Central memory CD8-positive, alpha-beta T cell (primary cell): ENCODE results near the gene QSOX2.

Source experiments
- ATAC-seq: fragments of 150-1000 bp; cut with Tn5 transposase; replicated peaks from 2 replicates; pipeline ENCODE4 v1.10.0; 2022; ENCODE audit warnings: mild to moderate bottlenecking, moderate FRiP score, moderate number of reproducible peaks; ENCODE audit not compliant: poor library complexity, severe bottlenecking; ENCODE audit errors: extremely low read depth
- DNase-seq, 2 donors: peaks; one replicate each; pipeline ENCODE4 v3.0.0; 2021; ENCODE audit warnings: low spot score in 2 of 2
- H3K27ac Mint-ChIP-seq: one replicate; pipeline ENCODE4 v1.8.0; 2022; ENCODE audit warnings: low read depth, mild to moderate bottlenecking, moderate library complexity, mixed read lengths
- H3K27me3 Mint-ChIP-seq: one replicate; pipeline ENCODE4 v1.8.0; 2022; ENCODE audit warnings: mixed read lengths
- H3K36me3 Mint-ChIP-seq: one replicate; pipeline ENCODE4 v1.8.0; 2022; ENCODE audit warnings: mild to moderate bottlenecking, moderate library complexity, mixed read lengths; ENCODE audit not compliant: insufficient read depth
- H3K4me1 Mint-ChIP-seq: one replicate; pipeline ENCODE4 v1.8.0; 2022; ENCODE audit warnings: mixed read lengths
- H3K4me3 Mint-ChIP-seq: one replicate; pipeline ENCODE4 v1.8.0; 2022; ENCODE audit warnings: mild to moderate bottlenecking, moderate library complexity, mixed read lengths
- H3K9me3 Mint-ChIP-seq: one replicate; pipeline ENCODE4 v1.8.0; 2022; ENCODE audit warnings: mixed read lengths

QSOX2 gene

DNA sequence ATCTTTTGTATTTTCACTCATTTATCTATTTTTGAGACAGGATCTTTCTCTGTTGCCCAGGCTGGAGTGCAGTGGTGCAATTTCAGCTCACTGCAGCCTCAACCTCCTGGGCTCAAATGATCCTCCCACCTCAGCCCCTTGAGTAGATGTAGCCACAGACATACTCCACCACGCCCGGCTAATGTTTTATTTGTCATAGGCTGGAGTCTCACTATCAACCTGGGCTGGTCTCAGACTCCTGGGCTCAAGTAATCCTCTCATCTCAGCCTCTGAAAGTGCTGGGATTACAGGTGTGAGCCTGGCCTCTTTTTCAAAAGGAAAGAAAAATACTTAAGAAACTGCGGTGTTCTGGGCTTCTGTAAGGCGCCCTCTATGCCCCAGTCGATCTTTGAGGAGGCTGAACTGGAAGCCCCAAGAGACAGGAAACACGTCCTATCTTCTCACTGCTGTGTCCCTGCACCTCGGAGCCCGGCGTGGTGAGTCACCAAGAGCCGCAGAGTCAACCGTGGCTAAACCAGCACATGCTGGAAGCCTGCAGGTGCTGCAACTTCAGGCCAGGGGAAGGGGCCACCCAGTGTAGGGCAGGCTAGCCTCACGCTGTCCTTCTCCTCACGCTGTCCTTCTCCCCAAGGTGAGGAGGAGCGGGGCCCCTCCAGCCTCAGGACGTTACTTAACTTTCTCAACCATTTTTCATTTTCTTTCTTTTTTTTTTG, 25.4 kb downstream of the QSOX2 start:
- H3K27ac Mint-ChIP-seq, result no peak overlapping the region
- H3K4me3 Mint-ChIP-seq, result no peak overlapping the region
- DNase-seq, result no peak
- peaks cover 9% of the 10 kb centered on the region for H3K4me1 Mint-ChIP-seq
- peaks cover 11% of the 10 kb centered on the region for H3K36me3 Mint-ChIP-seq
- no peaks in the 10 kb centered on the region for H3K9me3 Mint-ChIP-seq
- no peaks in the 10 kb centered on the region for H3K27me3 Mint-ChIP-seq
- ATAC-seq, result peak; percentile 36

DNA sequence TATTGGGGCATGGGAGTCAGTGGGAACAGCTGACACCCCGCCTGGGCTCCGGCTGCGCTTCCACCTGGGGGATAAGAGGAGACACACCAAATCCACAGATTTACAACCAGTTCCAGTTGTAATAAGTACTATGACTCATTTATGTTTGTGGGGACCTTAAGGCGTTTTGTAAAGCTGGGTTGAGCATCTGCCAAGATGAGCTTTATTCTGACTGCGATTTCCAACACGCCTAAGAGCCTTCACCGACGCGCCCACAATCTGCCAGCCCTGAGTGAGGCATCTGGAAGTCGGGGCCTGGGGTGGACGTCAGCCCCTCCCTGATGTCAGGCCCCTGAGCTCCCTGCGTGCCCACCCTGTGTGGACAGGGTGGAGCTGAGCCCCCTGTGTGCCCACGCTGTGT, 26.3 kb downstream of the QSOX2 start:
- Mint-ChIP-seq H3K4me1 (peaks cover 6% of the 10 kb centered on the region), H3K9me3 (no peaks in the 10 kb centered on the region), H3K4me3 (no peak overlapping the region), H3K36me3 (peaks cover 12% of the 10 kb centered on the region), H3K27me3 (no peaks in the 10 kb centered on the region), H3K27ac (no peak overlapping the region)
- DNase-seq (no peak), ATAC-seq (no peak)

DNA sequence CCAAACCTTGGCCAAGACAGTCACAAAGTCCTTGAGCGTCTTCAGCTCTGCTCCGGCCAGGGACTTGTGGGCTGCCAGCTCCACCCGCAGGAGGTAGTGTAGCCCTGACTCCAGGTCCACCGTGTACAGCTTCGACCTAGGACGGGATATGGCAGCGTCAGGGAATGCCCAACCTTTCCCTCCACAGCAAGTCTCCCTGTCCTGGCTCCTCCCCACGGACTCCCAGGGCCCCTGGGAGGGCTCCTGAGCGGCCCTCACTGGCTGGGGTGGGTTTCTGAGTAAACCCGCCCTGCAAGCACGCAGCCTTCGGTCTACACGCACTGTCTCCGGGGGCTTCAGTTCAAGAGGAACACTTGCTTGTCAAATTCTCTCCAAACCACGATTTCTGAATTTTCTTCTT, 26.9 kb downstream of the QSOX2 start:
- DNase-seq (no peak), ATAC-seq (no peak)
- H3K27ac Mint-ChIP-seq, result no peak overlapping the region
- H3K36me3 Mint-ChIP-seq, result peaks cover 12% of the 10 kb centered on the region
- H3K4me3 Mint-ChIP-seq, result no peak overlapping the region
- H3K9me3 Mint-ChIP-seq, result no peaks in the 10 kb centered on the region
- H3K4me1 Mint-ChIP-seq, result peaks cover 6% of the 10 kb centered on the region
- H3K27me3 Mint-ChIP-seq, result no peaks in the 10 kb centered on the region

DNA sequence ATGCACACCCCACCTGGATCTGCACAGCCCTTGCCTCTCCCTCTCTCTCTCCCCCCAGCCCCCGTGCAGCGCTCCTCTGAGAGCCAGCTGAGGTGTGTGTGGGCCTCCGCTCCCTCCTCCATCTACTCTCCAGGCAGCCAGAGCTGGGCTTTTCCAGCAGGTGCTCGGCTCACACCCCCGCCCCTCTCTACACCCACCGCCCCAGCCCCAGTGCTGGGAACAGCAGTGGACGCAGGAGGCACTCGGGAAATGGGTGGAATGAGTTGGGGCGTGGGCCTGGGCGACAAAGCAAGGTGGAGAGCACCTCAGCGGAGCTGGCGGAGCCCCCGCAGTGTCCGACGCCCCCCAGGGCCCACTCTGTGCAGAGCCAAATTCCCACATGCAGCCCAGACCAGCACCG, 27.3 kb downstream of the QSOX2 start:
- DNase-seq, result no peak
- peaks cover 12% of the 10 kb centered on the region for H3K36me3 Mint-ChIP-seq

DNA sequence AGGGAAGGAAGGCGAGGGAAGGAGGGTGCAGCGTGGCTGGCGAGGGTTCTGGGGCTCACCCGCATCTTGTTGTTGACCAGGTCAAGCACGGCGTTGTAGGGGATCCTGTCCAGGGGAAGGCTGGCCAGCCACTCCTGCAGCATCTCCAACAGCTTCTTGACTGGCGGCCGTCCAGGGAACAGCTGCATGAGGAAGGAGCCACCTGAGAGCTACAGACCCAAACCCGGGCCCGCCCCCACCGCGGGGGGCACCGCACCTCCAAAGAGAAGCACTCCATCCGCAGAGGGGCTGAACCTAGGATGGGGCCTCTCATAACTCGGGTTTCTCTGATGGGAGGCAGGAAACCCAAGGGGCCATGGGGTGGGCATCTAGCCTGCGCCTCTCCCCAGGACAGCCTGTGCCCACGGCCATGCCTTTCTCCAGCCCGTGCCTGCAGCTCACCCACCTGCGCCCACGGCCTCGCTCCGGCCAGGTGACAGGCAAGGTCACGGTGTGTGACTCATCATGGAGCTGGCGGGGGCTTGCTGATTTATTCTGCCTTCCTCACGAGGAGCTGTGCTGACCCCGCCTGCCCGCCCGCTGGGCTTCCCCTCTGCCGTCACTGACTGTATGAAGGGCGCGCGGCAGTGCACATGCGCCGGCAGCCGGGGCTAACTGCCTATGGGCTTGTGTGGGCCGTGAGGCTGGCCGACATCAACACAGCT, 28.9 kb downstream of the QSOX2 start:
- Mint-ChIP-seq H3K27ac (no peak overlapping the region), H3K27me3 (no peaks in the 10 kb centered on the region), H3K4me1 (peaks cover 6% of the 10 kb centered on the region), H3K36me3 (peaks cover 14% of the 10 kb centered on the region), H3K4me3 (no peak overlapping the region), H3K9me3 (no peaks in the 10 kb centered on the region)
- ATAC-seq (no peak), DNase-seq (no peak)

More for the DNA sequence above, 27.3 kb downstream of the QSOX2 start:
- Mint-ChIP-seq H3K4me3 (no peak overlapping the region), H3K27ac (no peak overlapping the region), H3K9me3 (no peaks in the 10 kb centered on the region), H3K4me1 (peaks cover 6% of the 10 kb centered on the region), H3K27me3 (no peaks in the 10 kb centered on the region)
- no peak for ATAC-seq

DNA sequence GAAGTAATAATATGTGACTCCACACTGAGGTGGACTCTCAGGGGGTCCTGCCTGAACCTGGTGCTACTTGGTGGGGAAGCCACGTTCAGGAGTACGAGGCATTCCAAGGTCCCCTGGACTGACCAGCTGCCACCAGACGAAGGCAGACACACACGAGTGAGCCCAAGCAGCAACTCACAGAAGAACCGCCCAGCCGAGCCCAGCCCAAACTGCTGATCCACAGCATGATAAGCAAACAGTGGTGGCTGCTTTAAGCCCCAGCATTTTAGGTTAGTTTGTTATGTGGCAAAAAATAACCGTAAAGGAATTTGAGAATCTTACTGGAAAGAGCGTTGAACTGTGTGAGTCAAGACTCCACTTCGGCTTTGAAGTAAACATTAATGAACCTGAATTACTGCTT, 31.9 kb downstream of the QSOX2 start:
- no peak overlapping the region for H3K4me3 Mint-ChIP-seq

DNA sequence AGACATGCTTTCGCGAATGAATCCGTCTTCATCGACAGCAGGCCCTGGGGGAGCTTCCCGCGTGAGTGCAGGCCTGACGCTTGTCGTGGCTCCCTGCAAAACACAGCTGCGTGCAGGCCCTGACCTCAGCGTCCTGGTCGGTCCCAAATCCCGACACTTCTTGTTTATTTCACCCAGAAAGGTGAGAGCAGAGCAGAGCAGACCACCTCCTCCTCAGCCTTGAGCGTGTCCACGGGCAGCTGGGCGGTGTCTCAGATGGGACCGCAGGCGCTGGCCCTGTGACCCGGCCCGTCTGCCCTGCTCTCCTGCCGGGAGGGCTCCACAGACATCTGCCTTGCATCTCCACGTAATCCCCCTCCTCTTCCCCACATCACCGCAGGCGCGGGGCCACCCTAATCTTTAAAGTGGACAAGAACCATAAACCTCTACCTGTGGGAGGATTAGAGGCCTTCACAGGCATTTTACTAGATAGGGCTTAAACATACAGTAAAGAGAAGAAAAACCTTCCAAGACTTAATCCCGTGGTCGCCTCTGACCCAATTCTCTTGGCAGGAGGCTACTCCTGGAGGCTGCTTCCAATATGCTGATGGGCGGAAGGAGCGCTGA, 33.2 kb downstream of the QSOX2 start:
- ATAC-seq (no peak), DNase-seq (no peak)
- Mint-ChIP-seq H3K27ac (no peak overlapping the region), H3K4me1 (no peaks in the 10 kb centered on the region), H3K36me3 (peaks cover 10% of the 10 kb centered on the region), H3K27me3 (no peaks in the 10 kb centered on the region), H3K4me3 (no peak overlapping the region), H3K9me3 (no peaks in the 10 kb centered on the region)

More for the DNA sequence above, 31.9 kb downstream of the QSOX2 start:
- Mint-ChIP-seq H3K9me3 (no peaks in the 10 kb centered on the region), H3K4me1 (no peaks in the 10 kb centered on the region), H3K27ac (no peak overlapping the region), H3K36me3 (peaks cover 15% of the 10 kb centered on the region), H3K27me3 (no peaks in the 10 kb centered on the region)
- no peak for ATAC-seq
- DNase-seq, result no peak

DNA sequence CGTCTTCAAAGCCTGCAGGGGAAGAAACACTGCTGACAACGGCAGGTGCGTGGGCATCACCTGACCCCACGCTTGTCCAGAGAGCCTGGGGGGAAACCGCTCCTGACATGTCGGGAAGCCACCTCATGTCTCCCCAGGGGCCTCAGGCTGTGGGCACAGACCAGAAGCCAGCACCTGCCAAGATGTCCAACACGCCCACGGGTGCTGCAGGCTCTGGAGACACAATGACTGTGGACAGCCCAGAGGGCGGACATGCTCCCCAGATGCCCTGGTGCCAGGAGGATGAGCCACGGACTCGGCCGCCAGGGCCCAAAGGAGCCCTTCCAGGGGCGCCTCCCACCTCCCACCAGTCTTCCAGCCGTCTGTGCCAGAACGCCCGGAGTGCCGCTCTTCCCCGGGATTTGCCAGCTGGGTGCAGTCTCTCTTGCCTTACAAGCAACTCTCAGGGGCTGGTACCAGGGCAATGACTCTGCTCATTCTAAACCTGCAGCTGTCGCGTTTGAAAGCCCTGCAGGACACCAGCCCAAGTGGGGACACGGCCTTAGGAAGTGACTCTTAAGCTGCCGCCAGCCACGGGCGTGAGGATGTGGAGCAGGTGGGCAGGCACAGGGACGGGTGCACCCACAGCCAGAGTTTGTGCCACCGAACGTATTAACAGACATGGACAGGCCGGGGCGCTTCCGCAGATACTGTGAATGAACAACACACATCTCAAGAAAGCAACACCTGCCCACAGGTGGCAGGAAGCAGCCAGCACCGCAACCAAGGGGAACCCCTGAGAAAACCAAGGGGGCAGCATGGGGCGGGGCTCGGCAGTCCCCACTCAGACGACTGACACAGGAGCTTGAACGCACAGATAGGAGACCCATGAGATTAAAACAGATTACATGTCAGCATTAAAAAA, 33.9 kb downstream of the QSOX2 start:
- Mint-ChIP-seq H3K36me3 (peaks cover 13% of the 10 kb centered on the region), H3K4me3 (no peak overlapping the region), H3K4me1 (peaks cover 6% of the 10 kb centered on the region), H3K27me3 (no peaks in the 10 kb centered on the region), H3K9me3 (no peaks in the 10 kb centered on the region), H3K27ac (no peak overlapping the region)
- ATAC-seq (no peak), DNase-seq (no peak)

DNA sequence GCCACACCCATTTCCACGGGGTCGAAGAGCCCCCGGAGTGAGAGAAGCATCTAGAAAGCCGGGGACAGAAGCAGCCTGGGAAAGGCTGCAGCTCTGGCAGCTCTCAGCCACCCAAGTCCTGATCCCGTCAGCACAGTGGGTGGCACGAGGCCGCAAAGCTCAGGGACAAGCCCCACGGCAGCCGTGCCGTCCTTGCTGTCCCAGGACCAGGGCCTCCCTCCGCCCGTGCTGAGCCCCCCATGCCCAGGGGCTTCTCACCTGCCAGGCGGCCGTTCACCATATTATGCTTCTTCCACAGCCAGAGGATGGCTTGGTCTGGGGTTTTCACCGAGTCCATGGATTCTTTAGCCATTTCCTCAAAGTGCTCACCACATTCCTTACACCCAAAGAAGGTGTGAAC, 34.6 kb downstream of the QSOX2 start:
- ATAC-seq, result no peak

DNA sequence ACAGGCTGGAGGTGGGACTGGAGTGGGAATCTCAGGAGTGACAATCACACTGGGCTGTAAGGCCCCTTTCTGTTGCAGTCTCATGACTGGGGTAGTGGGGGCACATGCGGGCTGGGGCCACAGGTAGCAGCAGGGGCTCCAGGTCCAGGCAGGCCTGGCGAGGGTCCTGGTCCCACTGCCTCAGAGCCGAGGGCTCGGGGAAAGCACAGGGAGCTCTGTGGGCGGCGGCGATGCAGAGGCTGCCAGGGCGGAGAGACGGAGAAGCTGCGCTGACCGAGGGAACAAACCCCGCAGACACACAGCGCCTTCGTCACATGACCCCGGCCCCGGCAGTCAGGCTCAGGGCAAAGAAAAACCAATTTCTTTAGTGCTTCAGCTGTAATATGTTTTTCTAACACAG, 35.3 kb downstream of the QSOX2 start:
- H3K36me3 Mint-ChIP-seq, result peaks cover 15% of the 10 kb centered on the region
- H3K9me3 Mint-ChIP-seq, result no peaks in the 10 kb centered on the region
- H3K27ac Mint-ChIP-seq, result no peak overlapping the region
- no peaks in the 10 kb centered on the region for H3K27me3 Mint-ChIP-seq
- no peak overlapping the region for H3K4me3 Mint-ChIP-seq
- peaks cover 7% of the 10 kb centered on the region for H3K4me1 Mint-ChIP-seq
- ATAC-seq (no peak), DNase-seq (no peak)

More for the DNA sequence above, 34.6 kb downstream of the QSOX2 start:
- Mint-ChIP-seq H3K36me3 (peaks cover 15% of the 10 kb centered on the region), H3K27ac (no peak overlapping the region), H3K9me3 (no peaks in the 10 kb centered on the region), H3K27me3 (no peaks in the 10 kb centered on the region), H3K4me1 (peaks cover 7% of the 10 kb centered on the region), H3K4me3 (no peak overlapping the region)
- DNase-seq, result no peak

DNA sequence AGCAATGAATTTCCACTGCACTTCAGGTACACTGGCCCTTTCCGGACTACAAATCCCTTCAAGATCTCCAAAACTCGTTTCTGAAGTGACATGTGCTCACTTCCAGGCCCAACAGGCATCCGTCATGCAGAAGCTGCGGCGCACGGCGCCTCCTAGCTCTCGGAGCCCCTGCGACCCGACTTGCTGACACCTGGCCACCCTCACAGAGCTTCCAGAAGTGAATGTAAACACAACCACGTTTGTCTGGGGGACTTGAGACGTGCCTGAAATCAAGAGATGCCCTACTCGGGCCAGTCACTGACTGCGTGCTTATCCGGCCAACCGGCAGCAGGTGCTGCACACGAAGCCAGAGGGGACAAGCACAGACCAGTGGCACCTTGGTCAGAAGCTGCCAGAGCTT, 35.8 kb downstream of the QSOX2 start:
- no peak overlapping the region for H3K4me3 Mint-ChIP-seq
- H3K9me3 Mint-ChIP-seq, result no peaks in the 10 kb centered on the region
- H3K27ac Mint-ChIP-seq, result no peak overlapping the region
- H3K4me1 Mint-ChIP-seq, result peaks cover 7% of the 10 kb centered on the region
- no peak for DNase-seq
- ATAC-seq, result no peak
- peaks cover 13% of the 10 kb centered on the region for H3K36me3 Mint-ChIP-seq
- no peaks in the 10 kb centered on the region for H3K27me3 Mint-ChIP-seq

DNA sequence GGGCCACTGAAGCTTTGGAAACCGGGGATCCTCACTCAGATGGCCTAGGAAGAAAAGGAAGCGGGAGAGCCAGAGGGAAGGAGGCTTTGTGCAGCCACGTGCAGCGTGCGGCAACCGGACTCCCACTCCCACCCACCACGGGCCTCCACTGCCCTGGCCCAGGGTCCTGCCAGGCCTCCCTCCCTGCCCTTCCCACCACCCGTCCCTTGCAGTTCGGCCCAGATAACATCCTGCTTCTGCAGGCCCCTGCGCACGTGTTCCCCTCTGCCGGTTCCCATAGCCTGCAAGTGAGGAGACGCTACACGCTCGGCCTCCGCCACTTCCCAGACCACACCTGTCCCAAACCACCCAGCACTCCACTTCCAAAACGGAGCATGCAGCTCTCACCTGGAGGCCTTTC, 36.4 kb downstream of the QSOX2 start:
- H3K27me3 Mint-ChIP-seq, result peaks cover under 1% of the 10 kb centered on the region

More for the DNA sequence above, 36.4 kb downstream of the QSOX2 start:
- Mint-ChIP-seq H3K4me1 (peaks cover 7% of the 10 kb centered on the region), H3K27ac (no peak overlapping the region), H3K4me3 (no peak overlapping the region), H3K36me3 (peaks cover 12% of the 10 kb centered on the region), H3K9me3 (no peaks in the 10 kb centered on the region)
- no peak for DNase-seq
- ATAC-seq, result no peak
